GF-D8 (cell line): ENCODE data around the gene SAMD7.
A peak's percentile ranks its signal among the peaks of the same experiment; 100 is the strongest.

Source experiments
- DNase-seq: peaks from one replicate; lab custom pipeline; 2025; lab: John Stamatoyannopoulos, UW

The SAMD7 gene

DNA sequence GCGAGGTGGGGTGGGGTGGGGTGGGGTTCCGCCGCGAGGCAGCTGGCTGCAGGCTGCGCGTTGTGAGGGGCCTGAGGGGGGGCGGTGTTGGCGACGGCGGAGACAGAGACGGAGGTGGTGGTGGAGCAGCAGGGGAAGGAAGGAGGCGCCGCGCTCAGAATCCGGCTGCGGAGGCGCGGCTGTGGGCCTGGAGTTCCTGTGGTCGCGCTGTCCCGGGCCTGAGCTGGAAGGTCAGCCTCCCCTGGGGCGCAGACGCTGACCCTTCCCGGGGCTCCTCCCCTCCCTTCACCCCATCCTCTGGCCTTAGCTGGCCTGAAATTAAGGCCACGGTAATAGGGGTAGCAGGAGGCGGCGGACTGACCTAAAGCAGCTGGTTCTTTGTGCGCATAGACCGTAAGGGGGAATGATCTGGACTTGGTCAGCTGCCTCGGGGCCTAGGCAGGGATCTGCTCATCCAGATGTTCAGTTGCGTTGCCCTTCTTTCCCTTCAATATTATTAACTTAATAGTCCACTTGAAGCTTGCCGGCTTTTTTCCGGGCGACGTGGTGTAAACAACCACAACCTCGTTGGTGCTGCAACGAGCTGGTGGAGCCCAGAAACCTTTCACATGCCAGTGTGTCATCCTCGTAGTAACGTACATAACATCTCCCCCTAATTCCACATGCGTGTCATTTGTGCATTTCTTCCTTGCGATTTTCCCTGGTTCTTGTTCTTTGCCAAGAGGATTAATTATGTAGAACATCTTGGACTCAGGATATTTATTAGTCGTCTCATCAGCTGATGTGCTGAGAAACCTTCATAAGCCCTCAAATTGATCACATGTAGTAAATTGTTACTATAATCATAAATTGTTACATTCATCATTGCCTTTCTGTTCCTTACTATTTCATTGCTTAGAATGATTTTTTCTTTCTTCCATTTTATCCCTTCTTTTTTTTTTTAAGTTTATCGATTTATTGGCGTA lies 55.9 kb downstream of the SAMD7 start:
- DNase-seq: peak; percentile 43

GRCh38 chr3:169968224-169968885 lies 57.0 kb downstream of the SAMD7 start:
- DNase-seq: no peak

- no peak for DNase-seq
Observed at GRCh38 chr3:169969174-169970095, 58.1 kb downstream of the SAMD7 start.

DNA sequence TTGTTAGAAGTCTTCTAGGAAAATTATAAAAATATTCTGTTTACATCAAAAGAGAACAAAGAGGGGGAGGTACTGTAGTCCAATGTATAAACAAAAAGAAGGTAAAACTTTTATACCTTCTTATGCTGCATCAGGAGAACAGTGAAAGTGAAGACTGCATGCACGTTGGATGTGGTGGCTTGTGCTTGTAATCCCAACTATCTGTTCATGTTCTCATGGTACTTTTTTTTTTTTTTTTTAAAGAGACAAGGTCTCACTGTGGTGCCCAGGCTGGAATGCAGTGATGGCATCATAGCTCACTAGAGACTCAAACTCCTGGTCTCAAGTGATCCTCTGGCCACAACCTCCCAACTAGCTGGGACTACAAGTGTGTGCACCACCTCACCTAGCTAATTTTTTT lies 59.5 kb downstream of the SAMD7 start:
- no peak for DNase-seq

GRCh38 chr3:169971522-169971921 lies 60.1 kb downstream of the SAMD7 start:
- DNase-seq: no peak

DNA sequence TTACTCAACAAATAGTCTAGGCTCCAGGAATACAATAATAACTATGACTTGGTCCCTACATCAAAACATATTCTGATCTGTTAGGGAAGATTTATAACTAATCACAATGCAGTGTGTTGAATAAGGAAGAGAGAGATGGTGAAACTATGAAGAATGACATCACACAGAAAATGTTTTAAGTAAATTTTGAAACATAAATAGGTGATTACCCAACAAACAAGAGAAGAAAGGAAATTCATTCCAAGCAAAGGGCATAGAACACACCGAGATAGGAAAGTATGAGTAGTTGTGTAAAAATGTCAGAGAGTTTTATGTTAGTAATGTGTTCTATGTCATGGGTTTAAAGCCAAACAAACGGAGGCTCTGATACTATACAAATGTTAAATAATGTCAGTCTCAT lies 68.7 kb downstream of the SAMD7 start:
- DNase-seq: no peak

- no peak for DNase-seq
Observed at GRCh38 chr3:169984292-169984691, 72.9 kb downstream of the SAMD7 start.
